Vagina (tissue), 2 donors: ENCODE results near the gene FHIP2A. TPM values are rescaled to one million over a fixed set of nuclear protein-coding genes. Genes with fewer than 3 reads are reported as not detected.
"Not testable (repeated sequence)": the region's sequence is repeated elsewhere in the genome, so short reads cannot be mapped to it uniquely, and the experiment has no call there.

Experiments used
- DNase-seq, 2 donors: peaks; one replicate each; pipeline ENCODE4 v3.0.0-alpha.2; 2017; ENCODE audit errors: extremely low spot score in 2 of 2
- H3K27ac ChIP-seq: fragments of 200-600 bp; sonication (generic); one replicate; pipeline ENCODE4 v1.5.1; 2019
- H3K27me3 ChIP-seq: fragments of 200-600 bp; sonication (generic); one replicate; pipeline ENCODE4 v1.5.1; 2019
- H3K36me3 ChIP-seq, 2 donors: fragments of 200-600 bp; sonication (generic); one replicate each; pipeline ENCODE4 v1.5.1; 2017 to 2019
- H3K4me1 ChIP-seq: fragments of 200-600 bp; sonication (generic); one replicate; pipeline ENCODE4 v1.5.1; 2019
- H3K4me3 ChIP-seq, 2 donors: fragments of 200-600 bp; sonication (generic); 1 replicate in 1 of 2; 2 replicates in 1 of 2; pipeline ENCODE4 v1.5.1; 2016 to 2019
- H3K9me3 ChIP-seq: fragments of 200-600 bp; sonication (generic); one replicate; pipeline ENCODE4 v1.5.1; 2019
- CTCF ChIP-seq, 3 experiments: fragments of 450-650 bp in 2 of 3; fragments of 200-600 bp in 1 of 3; sonication (generic) in 1 of 3; IDR thresholded peaks; one replicate each; pipeline ENCODE4 v1.5.1; 2017 to 2019; ENCODE audit warnings: antibody characterized with exemption in 3 of 3, mild to moderate bottlenecking in 2 of 3, moderate library complexity in 2 of 3
- POLR2A ChIP-seq, 2 donors: fragments of 450-650 bp; IDR thresholded peaks; one replicate each; pipeline ENCODE4 v1.6.1; 2017; ENCODE audit warnings: antibody characterized with exemption in 2 of 2, mild to moderate bottlenecking in 2 of 2, moderate library complexity in 2 of 2
- POLR2AphosphoS5 ChIP-seq, 2 donors: sonication (generic); formaldehyde crosslinking; IDR thresholded peaks; one replicate each; pipeline ENCODE4 v1.9.0; 2017; ENCODE audit warnings: antibody characterized with exemption in 2 of 2, mild to moderate bottlenecking in 2 of 2, low read depth in 1 of 2; ENCODE audit not compliant: insufficient read depth in 1 of 2
- intact Hi-C: fragments of 100-400 bp; cut with DNase I; formaldehyde crosslinking; loops from one replicate; pipeline ENCODE4 v1.15.1; 2023
- total RNA-seq: library from RNA; depleted of rRNA; stranded (reverse); fragments of >200 nt; gene quantifications from one replicate; pipeline ENCODE4 v1.2.3, GENCODE V29; 2016

FHIP2A gene
- total RNA-seq, 1 donor from 2014 or later = 36.1 TPM

GRCh38 chr10:114839901-114840300 is 18.3 kb downstream of the FHIP2A start:
- Histone ChIP-seq H3K4me3 (no peak overlapping the region), H3K4me1 (no peaks in the 10 kb centered on the region), H3K36me3 (peaks cover 8 to 79% of the 10 kb centered on the region in 2 donors), H3K27me3 (no peaks in the 10 kb centered on the region), H3K27ac (no peak overlapping the region), H3K9me3 (no peaks in the 10 kb centered on the region)
- intact Hi-C loops = no loop called here
- TF ChIP-seq POLR2A (IDR thresholded peaks at IDR 0.05) (no peak), CTCF (IDR thresholded peaks at IDR 0.05) (no peak), POLR2AphosphoS5 (IDR thresholded peaks at IDR 0.05; ENCODE audit: insufficient read depth in 1 of 2, low read depth in 1 of 2) (no peak)
- no peak for DNase-seq

DNA sequence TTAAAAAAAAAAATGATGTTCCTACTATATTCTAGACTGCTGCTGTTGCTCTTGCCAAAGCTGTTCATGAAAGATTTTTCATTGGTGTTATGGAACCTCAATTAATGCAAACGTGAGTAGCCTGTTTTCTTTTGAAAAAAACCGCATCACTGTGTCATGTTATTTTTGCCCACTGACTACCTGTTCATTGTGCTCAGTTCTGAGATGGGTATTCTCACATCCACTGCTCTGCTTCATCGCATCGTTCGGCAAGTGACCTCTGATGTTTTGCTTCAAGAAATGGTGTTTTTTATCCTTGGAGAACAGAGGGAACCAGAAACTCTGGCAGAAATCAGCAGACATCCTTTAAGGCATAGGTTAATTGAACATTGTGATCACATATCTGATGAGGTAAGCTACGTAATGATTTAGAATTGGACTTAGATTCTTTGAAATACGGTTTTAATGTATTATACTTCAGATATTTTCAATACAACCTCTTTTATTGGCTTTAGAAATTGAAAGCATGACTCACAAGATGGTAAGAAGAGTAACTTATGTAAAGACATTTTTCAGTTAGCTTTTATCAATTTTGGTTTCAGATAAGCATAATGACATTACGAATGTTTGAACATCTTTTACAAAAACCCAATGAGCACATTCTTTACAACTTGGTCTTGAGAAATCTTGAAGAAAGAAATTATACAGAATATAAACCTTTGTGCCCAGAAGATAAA is 24.6 kb downstream of the FHIP2A start:
- intact Hi-C loops = no loop called here
- no peaks in the 10 kb centered on the region for H3K4me1 ChIP-seq
- H3K27me3 ChIP-seq = no peaks in the 10 kb centered on the region
- no peak for TF ChIP-seq POLR2AphosphoS5 (IDR thresholded peaks at IDR 0.05; ENCODE audit: insufficient read depth in 1 of 2, low read depth in 1 of 2)
- no peak for TF ChIP-seq POLR2A (IDR thresholded peaks at IDR 0.05)
- no peak for TF ChIP-seq CTCF (IDR thresholded peaks at IDR 0.05)
- no peak overlapping the region for H3K4me3 ChIP-seq
- no peaks in the 10 kb centered on the region for H3K9me3 ChIP-seq
- peaks cover 0 to 91% of the 10 kb centered on the region in 2 donors for H3K36me3 ChIP-seq
- H3K27ac ChIP-seq = no peak overlapping the region
- DNase-seq = no peak

GRCh38 chr10:114847517-114847916 is 25.9 kb downstream of the FHIP2A start:
- H3K27ac ChIP-seq, DNase-seq, H3K27me3 ChIP-seq, H3K9me3 ChIP-seq, intact Hi-C loops, H3K4me3 ChIP-seq, H3K4me1 ChIP-seq: not testable (repeated sequence)
- peaks cover 0 to 78% of the 10 kb centered on the region in 2 donors for H3K36me3 ChIP-seq

GRCh38 chr10:114849674-114850073 is 28.1 kb downstream of the FHIP2A start:
- H3K4me3 ChIP-seq = no peak overlapping the region
- H3K27ac ChIP-seq = no peak overlapping the region
- no peaks in the 10 kb centered on the region for H3K9me3 ChIP-seq
- H3K36me3 ChIP-seq = peaks cover 0 to 61% of the 10 kb centered on the region in 2 donors
- H3K27me3 ChIP-seq = no peaks in the 10 kb centered on the region
- TF ChIP-seq CTCF (IDR thresholded peaks at IDR 0.05) (no peak), POLR2A (IDR thresholded peaks at IDR 0.05) (no peak), POLR2AphosphoS5 (IDR thresholded peaks at IDR 0.05; ENCODE audit: insufficient read depth in 1 of 2, low read depth in 1 of 2) (no peak)
- no peak for DNase-seq
- intact Hi-C loops = no loop called here
- no peaks in the 10 kb centered on the region for H3K4me1 ChIP-seq

DNA sequence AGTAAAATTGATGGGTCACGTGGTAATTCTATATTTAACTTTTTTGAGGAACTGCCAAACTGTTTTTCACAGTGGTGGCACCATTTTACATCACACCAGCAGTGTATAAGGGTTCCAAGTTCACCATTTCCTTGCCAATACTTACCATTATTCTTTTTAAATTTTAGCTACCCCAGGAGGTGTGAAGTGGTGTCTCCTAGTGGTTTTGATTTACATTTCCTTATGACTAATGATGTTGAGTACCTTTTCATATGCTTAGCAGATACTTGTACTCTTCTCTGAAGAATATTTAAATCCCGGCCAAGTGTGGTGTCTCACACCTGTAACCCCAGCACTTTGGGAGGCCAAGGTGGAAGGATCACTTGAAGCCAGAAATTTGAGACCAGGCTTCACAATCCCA is 28.5 kb downstream of the FHIP2A start:
- TF ChIP-seq CTCF (IDR thresholded peaks at IDR 0.05) (no peak), POLR2A (IDR thresholded peaks at IDR 0.05) (no peak)
- no peak for DNase-seq
- H3K27me3 ChIP-seq = no peaks in the 10 kb centered on the region
- no peak overlapping the region for H3K4me3 ChIP-seq
- H3K27ac ChIP-seq = no peak overlapping the region
- intact Hi-C loops = no loop called here
- H3K4me1 ChIP-seq = no peaks in the 10 kb centered on the region
- no peaks in the 10 kb centered on the region for H3K9me3 ChIP-seq
- H3K36me3 ChIP-seq = peaks cover 0 to 61% of the 10 kb centered on the region in 2 donors
